ENCODE measurements around the gene SLC29A1. TPM values are rescaled to one million over a fixed set of nuclear protein-coding genes. Genes with fewer than 3 reads are reported as not detected.
A peak's percentile ranks its signal among the peaks of the same experiment; 100 is the strongest.

The SLC29A1 gene
- total and polyA plus RNA-seq, 9 of the 15 experiments (the other 6 are each of a cell fraction or from before 2014, with no cell fraction given) = 18.9 to 170 (median 57.7) TPM

DNA sequence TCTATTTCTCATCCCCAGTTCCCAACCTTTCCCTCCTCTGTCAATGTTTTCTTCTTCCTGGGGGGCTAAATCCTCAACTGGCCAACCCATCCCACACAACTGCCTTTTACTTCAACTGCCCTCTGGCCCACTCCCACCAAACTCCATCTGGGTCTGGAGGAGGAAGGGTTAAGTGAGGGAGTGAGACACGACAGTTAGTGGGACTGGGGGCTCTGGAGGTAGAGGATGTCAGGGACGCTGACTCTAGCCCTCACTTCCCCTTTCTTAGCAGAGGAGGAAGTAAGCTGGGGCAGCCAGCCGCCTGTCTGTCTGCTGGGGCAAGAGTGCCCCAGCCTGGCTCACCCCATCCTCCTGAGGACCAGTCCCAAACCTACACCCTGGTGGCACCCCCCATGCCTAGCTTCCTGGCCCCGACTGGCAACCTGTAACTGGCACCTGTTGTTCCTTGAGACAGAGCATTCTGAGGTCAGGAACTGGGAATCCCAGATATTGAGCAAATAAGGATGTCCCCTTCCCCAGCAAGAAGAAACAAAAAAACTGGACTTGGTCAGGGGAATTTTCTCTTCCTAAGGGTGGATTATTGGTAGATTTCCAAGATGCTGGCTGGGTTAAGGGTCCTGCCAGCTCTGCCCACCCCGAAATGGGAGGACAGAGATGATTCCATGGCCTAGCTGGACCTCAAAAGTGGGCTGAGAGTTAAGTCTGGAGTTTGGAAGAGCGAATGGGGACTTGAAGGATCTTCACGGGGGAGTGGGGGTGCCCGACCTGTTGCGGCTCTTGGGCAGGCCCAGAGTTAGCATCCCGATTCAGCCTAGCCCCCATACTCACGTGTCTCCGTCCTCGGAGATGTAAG lies 41.0 kb downstream of the SLC29A1 start (continued):
- TF ChIP-seq EWSR1 (IDR thresholded peaks at IDR 0.05; ENCODE audit: borderline replicate concordance, low read depth, partially characterized antibody) = no peak
- TF ChIP-seq ELF1 (tag; IDR thresholded peaks at IDR 0.05) = no peak
- no peak for TF ChIP-seq ZNF134 (CRISPR knock-in tag; conservative IDR thresholded peaks at IDR 0.05)
- TF ChIP-seq, protein P1, sequence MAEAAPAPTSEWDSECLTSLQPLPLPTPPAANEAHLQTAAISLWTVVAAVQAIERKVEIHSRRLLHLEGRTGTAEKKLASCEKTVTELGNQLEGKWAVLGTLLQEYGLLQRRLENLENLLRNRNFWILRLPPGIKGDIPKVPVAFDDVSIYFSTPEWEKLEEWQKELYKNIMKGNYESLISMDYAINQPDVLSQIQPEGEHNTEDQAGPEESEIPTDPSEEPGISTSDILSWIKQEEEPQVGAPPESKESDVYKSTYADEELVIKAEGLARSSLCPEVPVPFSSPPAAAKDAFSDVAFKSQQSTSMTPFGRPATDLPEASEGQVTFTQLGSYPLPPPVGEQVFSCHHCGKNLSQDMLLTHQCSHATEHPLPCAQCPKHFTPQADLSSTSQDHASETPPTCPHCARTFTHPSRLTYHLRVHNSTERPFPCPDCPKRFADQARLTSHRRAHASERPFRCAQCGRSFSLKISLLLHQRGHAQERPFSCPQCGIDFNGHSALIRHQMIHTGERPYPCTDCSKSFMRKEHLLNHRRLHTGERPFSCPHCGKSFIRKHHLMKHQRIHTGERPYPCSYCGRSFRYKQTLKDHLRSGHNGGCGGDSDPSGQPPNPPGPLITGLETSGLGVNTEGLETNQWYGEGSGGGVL (CRISPR knock-in tag; IDR thresholded peaks at IDR 0.05) = no peak
- TF ChIP-seq ZNF133 (CRISPR knock-in tag; IDR thresholded peaks at IDR 0.05) = no peak
- TF ChIP-seq, protein P2, sequence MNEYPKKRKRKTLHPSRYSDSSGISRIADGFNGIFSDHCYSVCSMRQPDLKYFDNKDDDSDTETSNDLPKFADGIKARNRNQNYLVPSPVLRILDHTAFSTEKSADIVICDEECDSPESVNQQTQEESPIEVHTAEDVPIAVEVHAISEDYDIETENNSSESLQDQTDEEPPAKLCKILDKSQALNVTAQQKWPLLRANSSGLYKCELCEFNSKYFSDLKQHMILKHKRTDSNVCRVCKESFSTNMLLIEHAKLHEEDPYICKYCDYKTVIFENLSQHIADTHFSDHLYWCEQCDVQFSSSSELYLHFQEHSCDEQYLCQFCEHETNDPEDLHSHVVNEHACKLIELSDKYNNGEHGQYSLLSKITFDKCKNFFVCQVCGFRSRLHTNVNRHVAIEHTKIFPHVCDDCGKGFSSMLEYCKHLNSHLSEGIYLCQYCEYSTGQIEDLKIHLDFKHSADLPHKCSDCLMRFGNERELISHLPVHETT (CRISPR knock-in tag; conservative IDR thresholded peaks at IDR 0.05 in 1 of 2, IDR thresholded peaks at IDR 0.05 in 1 of 2) = no peak; a peak in 1 of 4 replicates
- TF ChIP-seq TRIM28 (IDR thresholded peaks at IDR 0.05) = no peak
- no peak for TF ChIP-seq ZNF146 (CRISPR knock-in tag; IDR thresholded peaks at IDR 0.05; ENCODE audit: unreplicated experiment)
- TF ChIP-seq, protein P3, sequence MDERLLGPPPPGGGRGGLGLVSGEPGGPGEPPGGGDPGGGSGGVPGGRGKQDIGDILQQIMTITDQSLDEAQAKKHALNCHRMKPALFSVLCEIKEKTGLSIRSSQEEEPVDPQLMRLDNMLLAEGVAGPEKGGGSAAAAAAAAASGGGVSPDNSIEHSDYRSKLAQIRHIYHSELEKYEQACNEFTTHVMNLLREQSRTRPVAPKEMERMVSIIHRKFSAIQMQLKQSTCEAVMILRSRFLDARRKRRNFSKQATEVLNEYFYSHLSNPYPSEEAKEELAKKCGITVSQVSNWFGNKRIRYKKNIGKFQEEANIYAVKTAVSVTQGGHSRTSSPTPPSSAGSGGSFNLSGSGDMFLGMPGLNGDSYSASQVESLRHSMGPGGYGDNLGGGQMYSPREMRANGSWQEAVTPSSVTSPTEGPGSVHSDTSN (CRISPR knock-in tag; IDR thresholded peaks at IDR 0.05; ENCODE audit: low read depth) = no peak
- TF ChIP-seq, protein P3 (tag; conservative IDR thresholded peaks at IDR 0.05; ENCODE audit: low read depth) = no peak
- TF ChIP-seq, protein P4, sequence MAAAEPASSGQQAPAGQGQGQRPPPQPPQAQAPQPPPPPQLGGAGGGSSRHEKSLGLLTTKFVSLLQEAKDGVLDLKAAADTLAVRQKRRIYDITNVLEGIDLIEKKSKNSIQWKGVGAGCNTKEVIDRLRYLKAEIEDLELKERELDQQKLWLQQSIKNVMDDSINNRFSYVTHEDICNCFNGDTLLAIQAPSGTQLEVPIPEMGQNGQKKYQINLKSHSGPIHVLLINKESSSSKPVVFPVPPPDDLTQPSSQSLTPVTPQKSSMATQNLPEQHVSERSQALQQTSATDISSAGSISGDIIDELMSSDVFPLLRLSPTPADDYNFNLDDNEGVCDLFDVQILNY (CRISPR knock-in tag; IDR thresholded peaks at IDR 0.05) = 0 out of 2 replicates have a peak, but pooled peaks have one; percentile 52
- TF ChIP-seq SOX6 (IDR thresholded peaks at IDR 0.05) = no peak
- TF ChIP-seq HDAC8 (tag; IDR thresholded peaks at IDR 0.05) = no peak
- TF ChIP-seq ILK (tag; IDR thresholded peaks at IDR 0.05; ENCODE audit: borderline replicate concordance, low read depth) = no peak
- TF ChIP-seq SRSF7 (optimal IDR thresholded peaks at IDR 0.05; ENCODE audit: low read depth, low read length) = no peak
- peak; percentile 15; the same call in 1 of the 2 replicates for TF ChIP-seq ZNF263 (CRISPR knock-in tag; IDR thresholded peaks at IDR 0.05; ENCODE audit: borderline replicate concordance)
- no peak; the same call in 1 of the 2 replicates for TF ChIP-seq FOSL1 (tag; conservative IDR thresholded peaks at IDR 0.05)
